Activated naive CD8-positive, alpha-beta T cell treated with anti-CD3 and anti-CD28 coated beads, Interleukin-2, amount 50 U/mL, for 24 hours (primary cell): ENCODE measurements around the gene GP2.

Experiments
- ATAC-seq: fragments of 150-1000 bp; cut with Tn5 transposase; one replicate; pipeline ENCODE4 v1.10.0; 2021
- DNase-seq: peaks from one replicate; pipeline ENCODE4 v3.0.0; 2021
- H3K27ac Mint-ChIP-seq: one replicate; pipeline ENCODE4 v1.8.0; 2021; ENCODE audit warnings: mild to moderate bottlenecking, mixed read lengths
- H3K27me3 Mint-ChIP-seq: one replicate; pipeline ENCODE4 v1.8.0; 2021; ENCODE audit warnings: mixed read lengths
- H3K36me3 Mint-ChIP-seq: one replicate; pipeline ENCODE4 v1.8.0; 2021; ENCODE audit warnings: low read depth, mixed read lengths
- H3K4me1 Mint-ChIP-seq: one replicate; pipeline ENCODE4 v1.8.0; 2021; ENCODE audit warnings: mixed read lengths
- H3K4me3 Mint-ChIP-seq: one replicate; pipeline ENCODE4 v1.8.0; 2021; ENCODE audit warnings: mild to moderate bottlenecking, moderate library complexity, mixed read lengths
- H3K9me3 Mint-ChIP-seq: one replicate; pipeline ENCODE4 v1.8.0; 2021; ENCODE audit warnings: mixed read lengths

The GP2 gene

GRCh38 chr16:20260215-20261009 is 66.9 kb downstream of the GP2 start:
- no peak for DNase-seq
- Mint-ChIP-seq H3K4me3 (no peak overlapping the region), H3K4me1 (no peaks in the 10 kb centered on the region), H3K36me3 (no peaks in the 10 kb centered on the region), H3K27me3 (no peaks in the 10 kb centered on the region), H3K27ac (no peak overlapping the region), H3K9me3 (peaks cover 4% of the 10 kb centered on the region)
- no peak for ATAC-seq
